ENCODE results near the gene ELF1.
"Not testable (repeated sequence)": the region's sequence is repeated elsewhere in the genome, so short reads cannot be mapped to it uniquely, and the experiment has no call there.

Gene ELF1

DNA sequence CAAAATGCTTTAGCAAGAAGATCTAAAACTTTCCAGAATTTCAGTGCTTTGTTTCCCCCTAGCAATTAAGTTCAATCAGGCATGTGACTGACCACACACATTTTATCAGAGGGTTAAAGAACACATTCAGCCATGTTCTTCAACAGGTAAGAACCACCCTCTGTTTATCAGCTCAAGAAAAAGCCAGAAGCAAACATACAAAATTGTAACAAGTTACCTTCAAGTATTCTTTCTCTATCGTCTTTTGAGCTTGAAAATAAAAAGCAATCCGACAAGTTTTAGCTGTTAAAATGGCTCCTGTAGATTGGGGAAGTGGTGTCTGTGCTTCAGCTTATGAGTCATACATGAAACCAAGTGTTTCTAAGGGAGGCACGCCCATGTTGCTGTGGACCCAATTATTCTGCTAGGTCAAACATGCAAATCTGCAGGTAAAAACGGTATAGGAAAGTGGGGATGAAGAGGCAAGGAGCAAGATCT is at the start of gene ELF1:
ELF1 (minus strand) TSS at position 306 of the 477 bp plus-strand sequence. CDS start 37,262 bp downstream, outside the sequence.
- peak; percentile 81 for DNase-seq (ENCODE audit: low read depth)

DNA sequence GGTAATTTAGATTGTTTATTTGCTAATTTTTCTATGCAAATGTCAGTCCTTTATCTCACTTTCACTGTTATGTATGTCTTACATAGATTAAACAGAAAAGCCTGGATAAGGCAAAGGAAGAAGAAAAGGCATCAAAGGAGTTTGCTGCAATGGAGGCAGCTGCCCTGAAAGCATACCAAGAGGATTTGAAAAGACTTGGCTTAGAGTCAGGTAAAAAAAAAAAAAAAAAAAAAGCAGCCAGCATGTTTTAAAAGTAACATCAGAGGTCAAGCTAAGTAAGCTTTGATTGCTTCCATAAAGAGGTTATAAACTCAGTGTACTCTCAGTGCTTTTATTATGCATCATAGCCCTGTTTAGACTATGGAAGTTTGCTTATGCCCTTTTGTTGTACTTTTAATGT is 46.0 kb upstream of the ELF1 start:
- peak; percentile 35 for DNase-seq (ENCODE audit: low read depth)

DNA sequence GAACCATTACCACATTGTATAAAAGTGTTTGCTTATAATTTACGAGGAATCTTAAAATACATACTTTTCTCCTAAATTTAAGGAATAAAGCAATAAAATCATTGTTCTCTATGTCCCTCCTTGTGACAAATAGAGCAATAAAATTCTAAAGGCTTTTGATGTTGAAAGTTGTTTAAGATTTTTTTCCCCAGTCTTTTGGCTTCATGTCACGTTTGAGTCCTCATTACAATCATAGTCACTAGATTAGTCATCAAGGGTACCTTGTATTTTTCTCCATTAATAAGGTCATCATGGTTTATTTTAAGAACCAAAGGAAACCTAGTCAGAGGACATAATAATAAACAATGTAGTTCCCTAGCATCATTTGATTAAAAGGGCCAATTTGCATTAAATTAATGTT is 45.4 kb upstream of the ELF1 start:
- peak; percentile 89 for DNase-seq (ENCODE audit: low read depth)

DNA sequence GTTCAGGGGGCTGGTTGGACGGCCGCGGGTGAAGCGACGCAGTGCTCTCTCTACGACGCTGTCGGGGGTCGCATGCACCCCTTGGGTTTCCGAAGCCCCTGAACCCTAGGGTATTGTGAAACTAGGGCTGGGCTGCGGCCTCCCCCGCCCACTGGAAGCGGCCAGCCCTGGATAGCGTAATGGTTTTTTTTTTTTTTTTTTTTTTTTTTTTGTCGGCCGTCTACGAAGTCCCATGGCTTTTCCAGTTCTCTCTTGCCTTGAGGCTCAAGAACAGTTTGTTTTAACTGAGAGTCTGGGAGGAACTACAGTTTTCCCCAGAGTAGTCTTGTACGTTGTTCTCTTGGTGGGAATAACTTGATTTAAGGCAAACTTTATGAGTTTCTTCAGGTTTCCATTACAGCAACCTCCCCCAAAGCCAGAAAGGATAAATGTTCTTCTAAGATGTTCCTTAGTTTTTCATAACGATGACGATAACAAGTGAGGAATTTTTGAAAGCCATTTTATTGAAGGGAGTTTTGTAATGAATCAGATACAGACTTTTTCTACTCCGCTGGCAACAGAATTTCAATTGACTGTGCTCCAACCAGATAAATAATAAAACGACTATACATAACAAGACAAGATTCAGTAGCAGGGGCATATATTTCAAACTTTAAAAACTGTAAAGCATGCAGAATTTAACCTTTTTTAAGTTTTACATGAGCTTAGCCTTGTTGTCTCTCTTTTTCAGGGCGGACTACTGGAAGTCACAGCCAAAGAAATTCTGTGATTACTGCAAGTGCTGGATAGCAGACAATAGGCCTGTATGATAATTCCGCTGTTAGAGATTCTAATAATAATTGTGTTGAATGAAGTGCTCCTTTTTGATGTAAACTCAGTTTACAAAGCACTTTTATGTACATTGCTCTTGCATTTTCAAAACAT is 43.1 kb upstream of the ELF1 start:
- peak; percentile 82 for DNase-seq (ENCODE audit: low read depth)

DNA sequence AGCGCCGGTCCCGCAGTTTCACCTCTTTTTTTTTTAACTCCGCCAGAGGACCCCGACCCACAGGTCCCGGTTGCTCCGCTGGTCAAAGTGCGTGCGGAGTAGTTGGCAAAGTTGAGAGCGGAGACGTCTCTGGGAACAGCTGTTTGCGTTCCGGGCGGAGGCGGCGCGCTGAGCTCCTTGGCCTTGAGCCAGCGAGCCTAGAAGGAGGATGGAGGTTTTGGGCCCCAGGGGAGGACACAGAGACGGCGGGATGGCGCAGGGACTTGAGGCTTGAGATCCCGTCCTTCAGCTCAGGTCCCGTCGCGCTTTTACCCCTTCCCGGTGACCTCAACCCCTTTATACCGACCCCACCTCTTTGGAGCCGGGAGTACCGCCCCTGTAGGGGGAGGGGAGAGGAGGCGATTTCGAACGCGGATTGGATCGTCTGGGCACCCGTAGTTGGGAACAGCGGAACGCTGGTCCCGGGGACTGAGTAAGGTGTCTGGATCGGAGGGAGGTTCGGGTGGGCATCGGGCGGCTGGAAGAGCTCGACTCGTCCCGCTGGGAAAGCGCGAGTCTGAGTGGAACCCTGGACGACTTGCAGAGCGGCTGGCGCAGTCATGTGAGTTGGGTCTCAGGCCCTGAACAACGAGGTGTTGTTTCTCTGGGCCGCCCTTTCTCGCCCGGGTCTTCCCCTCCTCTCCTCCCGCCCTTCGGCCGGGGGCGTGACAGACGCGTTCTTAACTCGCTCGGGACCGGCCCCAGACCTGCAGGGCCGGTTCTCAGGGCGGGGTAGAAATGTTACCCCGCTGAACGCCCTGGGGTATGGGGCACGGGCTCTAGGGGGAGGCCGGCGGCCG is 42.2 kb upstream of the ELF1 start, which contains the start of gene WBP4:
WBP4 (plus strand) TSS at position 435 of the 839 bp plus-strand sequence; CDS start at position 600, 165 bp downstream.
- peak; percentile 96 for DNase-seq (ENCODE audit: low read depth)

DNA sequence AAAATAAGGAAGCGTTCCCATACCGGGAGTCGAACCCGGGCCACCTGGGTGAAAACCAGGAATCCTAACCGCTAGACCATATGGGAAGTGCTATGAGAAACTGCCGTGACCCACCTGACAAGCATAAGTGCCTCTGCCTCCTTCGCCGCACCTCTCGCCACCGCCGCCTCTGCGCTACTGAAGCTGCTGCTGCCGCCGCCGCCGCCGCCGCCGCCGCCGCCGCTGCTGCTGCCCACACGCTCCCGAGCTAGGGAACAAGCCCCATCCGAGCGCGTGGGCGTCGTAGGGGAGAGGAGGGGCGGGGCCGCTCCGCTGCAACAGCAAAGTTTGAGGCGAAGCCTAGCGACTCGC is 41.6 kb upstream of the ELF1 start:
- DNase-seq (ENCODE audit: low read depth): peak; percentile 84

DNA sequence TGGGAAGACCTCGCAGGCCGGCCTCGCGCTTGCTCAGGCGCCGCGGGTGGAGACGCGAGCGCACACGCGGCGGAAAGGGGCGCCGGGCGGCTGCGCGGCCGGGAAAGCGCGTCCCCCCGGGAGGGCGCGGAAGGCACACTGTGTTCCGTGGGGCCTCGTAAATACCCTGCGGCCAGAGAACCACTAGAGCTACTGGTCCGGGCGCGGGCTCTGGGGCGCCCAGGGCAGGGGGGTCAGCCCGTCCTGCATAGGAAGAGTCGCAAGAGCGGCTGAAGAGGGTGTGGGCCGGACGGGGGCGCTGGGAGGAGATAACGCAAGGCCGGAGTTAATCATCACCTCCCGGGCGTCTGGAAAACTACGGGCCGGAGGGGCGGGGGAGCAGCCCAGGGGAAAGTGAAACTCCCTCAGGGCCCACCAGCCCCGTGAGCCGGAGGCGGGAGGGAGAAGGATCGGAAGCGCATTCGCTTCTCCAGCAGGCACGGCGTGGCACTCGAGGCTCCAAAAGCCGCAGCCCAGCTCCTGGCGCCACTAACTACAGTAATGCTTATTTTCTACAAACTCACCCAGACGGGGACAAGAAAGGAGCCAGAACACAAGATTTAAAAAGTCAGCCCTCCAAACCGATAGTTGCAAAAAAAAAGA is 41.1 kb upstream of the ELF1 start:
- DNase-seq (ENCODE audit: low read depth): peak; percentile 97

DNA sequence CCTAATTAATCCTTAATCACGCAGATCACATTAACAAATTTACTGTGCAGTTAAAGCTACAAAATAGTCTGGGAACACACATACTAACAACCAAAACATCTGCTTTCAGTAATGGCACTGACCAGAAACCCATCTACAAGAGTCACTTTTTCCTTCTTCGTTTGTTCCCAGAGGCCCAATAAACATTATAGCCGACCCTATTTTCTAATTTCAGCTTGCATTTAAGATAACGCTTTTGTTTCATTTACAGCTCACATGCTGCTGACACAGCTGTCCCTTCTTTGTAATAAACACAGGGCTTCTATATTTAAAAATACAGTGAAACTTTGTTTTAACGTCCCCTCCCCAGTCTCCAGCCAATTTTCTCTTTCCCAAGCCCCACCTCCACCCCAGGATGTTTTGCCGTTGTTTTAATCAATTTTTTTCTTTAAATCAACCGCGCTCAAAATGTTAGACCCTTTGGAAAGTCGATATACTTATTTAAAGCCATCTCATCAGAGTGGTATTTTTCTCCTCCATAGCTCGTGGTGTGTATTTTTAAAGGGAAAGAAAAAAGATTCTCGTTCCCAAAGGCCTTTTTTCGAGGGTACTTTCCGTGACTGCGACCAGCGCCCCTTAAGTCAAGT is 40.5 kb upstream of the ELF1 start:
- no peak for DNase-seq (ENCODE audit: low read depth)

DNA sequence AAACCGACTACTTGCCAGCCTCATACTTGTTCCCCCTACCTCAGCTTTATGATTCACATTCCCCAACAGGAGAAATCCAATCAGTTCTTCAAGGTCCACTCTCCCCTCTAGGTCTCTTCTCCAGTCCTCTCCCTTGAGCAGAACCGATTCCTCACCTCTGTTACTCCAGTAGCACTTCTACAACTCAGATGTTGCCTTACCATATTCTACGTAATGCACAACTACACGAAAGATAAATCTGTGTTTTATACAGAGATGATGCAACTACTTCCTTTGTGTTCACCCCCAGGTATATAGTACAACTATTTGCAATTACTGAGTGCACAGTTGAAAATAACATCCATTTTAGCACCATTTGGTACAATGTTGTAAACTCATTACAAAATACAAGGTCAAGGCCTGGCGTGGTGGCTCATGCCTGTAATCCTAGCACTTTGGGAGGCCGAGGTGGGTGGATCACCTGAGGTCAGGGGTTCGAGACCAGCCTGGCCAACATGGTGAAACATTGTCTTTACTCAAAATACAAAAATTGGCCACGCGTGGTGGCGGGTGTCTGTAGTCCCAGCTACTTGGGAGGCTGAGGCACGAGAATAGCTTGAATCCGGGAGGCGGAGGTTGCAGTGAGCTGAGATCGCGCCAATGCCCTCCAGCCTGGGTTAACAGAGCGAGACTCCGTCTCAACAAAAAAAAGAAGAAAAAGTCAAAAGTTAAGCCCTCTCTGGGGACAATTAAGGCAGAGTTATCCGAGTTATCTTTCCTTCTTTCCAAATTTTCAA is 39.4 kb upstream of the ELF1 start:
- no peak for DNase-seq (ENCODE audit: low read depth)

DNA sequence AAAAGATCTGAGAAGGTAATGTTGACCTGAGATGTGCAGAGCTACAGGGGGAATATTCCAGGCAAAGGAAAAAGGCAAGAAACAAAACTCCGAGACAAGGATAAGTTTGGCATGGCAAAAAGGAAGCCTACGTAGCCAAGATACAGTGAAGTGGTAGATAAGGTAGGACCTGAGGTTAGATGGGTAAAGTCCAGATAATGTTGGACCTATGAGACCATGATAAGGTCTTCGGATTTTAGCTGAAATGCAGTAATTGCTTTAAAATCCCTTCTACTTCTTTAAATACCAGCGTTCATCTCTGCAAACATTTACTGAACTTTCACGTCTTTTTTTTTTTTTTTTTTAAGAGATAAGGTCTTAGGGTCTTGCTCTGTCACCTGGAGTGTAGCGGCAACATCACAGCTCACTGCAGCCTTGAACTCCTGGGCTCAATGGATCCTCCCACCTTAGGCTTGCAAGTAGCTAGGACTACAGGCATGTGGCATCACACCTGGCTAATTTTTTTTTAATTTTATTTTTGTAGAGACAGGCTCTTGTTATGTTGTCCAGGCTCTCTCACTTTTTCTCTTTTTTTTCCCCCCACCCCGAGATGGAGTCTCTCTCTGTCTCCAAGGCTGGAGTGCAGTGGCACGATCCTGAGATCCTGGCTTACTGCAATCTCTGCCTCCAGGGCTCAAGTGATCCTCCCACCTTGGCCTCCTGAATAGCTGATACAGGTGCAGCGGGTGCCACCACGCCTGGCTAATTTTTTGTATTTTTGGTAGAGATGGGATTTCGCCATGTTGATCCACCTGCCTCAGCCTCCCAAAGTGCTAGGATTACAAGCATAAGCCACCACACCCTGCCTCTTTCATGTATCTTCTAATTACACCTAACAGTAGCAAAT is 38.0 kb upstream of the ELF1 start:
- no peak for DNase-seq (ENCODE audit: low read depth)

DNA sequence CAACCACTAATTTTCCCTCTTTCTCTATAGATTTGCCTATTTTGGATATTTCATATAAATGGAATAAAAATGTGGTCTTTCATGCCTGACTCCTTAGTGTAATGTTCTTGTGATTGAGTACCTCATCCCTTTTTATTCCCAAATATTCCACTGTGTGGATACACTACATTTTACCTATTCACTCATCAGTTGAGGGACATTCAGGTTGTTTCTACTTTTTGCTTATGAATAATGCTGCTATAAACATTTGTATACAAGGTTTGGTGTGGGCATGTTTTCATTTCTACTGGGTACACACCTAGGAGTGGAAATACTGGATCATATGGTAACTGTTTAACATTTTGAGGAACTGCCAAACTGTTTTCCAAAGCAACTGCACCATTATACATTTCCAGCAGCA is 37.1 kb upstream of the ELF1 start:
- no peak for DNase-seq (ENCODE audit: low read depth)

DNA sequence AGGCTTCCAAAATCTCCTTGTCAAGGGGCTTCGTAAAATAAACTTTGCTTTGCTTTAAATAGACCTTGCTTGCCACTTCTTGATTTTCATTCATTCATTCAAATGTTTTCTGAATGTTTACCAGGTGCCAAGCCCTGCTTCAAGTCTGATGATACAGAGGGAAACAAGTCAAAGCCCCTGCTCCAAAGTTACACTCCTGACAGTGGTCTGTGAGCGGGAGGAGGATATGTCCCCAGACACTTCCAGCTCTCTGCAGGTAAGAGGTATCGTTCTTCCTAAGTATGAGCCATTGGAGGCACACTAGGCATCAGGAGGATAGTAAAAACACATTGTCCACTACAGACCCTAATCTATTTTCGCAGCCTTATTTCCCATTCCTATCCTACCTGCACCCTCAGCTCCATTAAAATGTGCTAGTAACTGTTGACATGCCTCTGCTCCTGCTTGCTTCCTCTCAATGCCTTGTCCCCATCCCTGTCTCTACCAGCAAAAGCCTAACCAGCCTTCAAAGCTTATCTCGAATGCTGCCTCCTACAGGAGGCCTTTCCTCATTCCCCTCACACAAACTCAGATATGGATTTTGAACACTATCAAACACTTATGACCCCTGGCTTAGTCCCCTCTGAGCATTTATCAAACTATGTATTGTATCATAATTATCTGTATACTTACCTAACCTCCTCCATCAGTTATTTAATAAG is 36.0 kb upstream of the ELF1 start:
- peak; percentile 40 for DNase-seq (ENCODE audit: low read depth)

DNA sequence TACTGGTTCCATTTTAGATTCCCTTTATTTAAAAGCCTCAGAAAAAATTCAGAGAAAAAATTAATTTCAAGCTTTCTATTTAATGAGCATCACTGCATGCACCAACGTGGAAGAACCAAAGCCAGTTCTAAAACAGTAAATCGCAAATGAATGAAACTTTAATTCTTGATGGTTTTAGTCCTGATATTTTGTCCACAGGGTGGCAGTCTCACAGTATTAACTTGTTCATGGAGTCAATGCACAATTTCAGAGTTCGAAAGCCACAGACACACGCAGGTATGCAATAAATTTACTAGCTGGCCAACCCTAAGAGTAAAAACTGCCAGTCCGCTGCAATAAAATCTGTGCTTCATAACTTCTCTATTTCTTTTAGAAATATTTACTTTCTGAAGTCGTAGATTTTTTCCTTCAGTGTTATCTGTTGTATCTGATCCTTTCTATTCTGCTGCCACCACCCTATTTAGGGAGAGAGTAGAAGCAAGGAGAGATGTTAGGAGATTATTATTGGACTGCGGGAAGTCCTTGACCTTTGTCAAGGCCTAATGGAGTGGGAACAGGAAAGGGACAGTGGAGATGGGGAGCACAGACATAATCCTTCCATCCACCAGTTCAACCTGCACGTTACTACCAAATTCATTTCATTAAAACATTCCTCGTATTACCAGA is 35.2 kb upstream of the ELF1 start:
- DNase-seq (ENCODE audit: low read depth): peak; percentile 79

DNA sequence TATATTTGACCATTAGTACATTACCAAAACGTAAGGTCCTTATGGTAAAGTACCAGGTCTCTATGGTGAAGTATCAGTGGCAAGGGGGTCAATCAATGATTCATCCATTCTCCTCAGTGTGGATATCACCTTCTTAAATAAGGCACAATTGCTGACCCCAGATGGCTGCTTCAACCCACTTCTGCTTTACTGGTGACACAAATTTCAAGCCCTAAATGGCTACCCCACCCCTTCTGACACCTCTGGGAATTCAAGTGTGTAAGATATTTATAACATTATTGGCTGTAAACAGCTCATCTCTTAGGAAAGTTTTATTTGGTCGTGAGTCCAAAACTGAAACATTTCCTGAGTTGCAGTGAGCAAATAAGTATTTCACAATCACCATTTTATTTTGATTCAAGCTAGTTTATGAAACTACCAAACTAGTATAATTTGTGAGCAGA is 34.3 kb upstream of the ELF1 start:
- peak; percentile 41 for DNase-seq (ENCODE audit: low read depth)

DNA sequence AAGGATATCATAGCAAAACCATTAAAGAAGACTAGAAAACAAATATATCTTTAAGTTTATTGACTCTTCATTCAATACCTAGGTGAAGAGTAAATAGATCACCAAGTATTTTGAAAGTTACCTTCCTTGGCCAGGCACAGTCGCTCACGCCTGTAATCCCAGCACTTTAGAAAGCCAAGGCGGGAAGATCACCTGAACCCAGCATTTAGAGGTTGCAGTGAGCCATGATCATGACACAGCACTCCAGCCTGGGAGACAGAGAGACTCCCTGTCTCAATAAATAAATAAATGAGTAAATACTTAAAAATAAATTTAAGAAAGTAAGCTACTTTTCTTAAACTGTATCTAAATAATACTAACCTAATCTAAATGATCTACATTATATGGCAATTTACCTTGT is 33.3 kb upstream of the ELF1 start:
- DNase-seq (ENCODE audit: low read depth): no peak

DNA sequence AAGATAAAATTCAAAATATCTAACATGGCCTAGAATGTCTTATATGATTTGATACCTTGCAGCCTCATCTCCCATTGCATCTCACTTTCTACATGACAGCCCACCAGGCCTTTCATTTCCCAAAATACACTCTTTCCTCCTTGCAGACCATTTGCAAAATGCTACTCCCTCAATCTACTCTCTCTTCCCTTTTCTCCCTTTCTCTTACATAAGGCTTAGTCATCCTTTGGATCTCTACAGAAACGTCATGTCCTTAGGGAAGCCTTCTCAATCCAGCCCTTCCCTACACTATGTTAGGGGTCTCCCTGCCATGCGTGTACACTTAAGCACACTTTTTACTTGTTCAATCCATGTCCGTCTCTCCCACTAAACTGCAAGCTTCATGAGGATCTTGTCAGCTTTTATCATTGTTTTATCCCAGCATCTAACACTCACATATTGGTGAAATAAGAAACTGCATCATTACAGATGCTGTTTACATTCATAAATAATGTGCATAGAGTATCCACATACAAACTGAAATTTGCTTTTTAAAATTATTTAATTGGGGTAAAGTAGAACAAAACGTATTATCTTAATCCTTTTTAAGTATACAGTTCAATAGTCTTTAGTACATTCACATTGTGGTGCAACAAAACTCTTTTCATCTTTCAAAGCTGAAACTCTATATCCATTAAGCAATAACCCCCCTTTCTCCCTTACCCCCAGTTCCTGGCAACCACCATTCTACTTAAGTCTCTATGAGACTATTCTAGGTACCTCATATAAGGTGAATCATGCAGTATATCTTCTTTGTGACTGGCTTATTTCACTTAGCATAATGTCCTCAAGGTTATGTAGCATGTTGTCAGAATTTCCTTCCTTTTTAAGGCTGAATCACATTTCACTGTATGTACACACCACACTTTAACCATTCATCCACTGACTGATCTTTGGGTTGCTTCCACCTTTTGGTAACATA is 30.6 kb upstream of the ELF1 start:
- DNase-seq (ENCODE audit: low read depth): peak; percentile 37

DNA sequence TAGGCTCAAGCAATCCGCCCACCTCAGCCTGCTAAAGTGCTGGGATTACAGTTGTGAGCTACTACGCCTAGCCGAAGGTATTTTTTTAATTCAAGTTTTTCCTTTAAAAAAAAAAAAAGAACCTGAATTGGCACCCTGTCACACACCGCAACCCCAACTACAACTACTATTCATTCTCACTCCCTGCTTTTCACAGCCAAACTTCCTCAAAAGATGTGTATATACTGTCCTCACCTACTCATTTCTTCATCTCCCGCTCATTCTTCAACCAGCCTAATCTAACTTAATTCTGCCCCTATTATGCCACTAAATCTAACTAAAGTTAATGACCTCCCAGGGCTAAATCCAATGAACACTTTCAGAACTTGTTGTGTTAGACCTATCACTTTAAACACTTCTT is 29.5 kb upstream of the ELF1 start:
- DNase-seq (ENCODE audit: low read depth): no peak

DNA sequence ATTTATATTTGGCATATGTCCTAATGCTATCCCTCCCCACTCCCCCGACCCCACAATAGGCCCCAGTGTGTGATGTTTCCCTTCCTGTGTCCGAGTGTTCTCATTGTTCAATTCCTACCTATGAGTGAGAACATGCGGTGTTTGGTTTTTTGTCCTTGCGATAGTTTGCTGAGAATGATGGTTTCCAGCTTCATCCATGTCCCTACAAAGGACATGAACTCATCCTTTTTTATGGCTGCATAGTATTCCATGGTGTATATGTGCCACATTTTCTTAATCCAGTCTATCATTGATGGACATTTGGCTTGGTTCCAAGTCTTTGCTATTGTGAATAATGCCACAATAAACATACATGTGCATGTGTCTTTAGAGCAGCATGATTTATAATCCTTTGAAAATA is 23.3 kb upstream of the ELF1 start:
- not testable (repeated sequence) for DNase-seq (ENCODE audit: low read depth)
